DND-41 (cell line): Measurements from ENCODE around the gene GABBR2.

Experiments used
- CTCF ChIP-seq: IDR thresholded peaks from 2 replicates; pipeline ENCODE4 v1.5.1; 2012; ENCODE audit warnings: borderline replicate concordance, low read length, moderate library complexity, mild to moderate bottlenecking; ENCODE audit not compliant: poor library complexity, severe bottlenecking; ENCODE audit errors: extremely low read depth
- EZH2 ChIP-seq: IDR thresholded peaks from 3 replicates; pipeline ENCODE4 v1.6.1; 2012; ENCODE audit warnings: borderline replicate concordance, low read depth, mild to moderate bottlenecking, moderate library complexity, low read length, inconsistent platforms; ENCODE audit not compliant: severe bottlenecking

- no peak for TF ChIP-seq CTCF
- TF ChIP-seq EZH2, result no peak
Observed at GRCh38 chr9:98640394-98640793, 68.3 kb downstream of the GABBR2 start.
